Activated naive CD8-positive, alpha-beta T cell treated with anti-CD3 and anti-CD28 coated beads, Interleukin-2, amount 50 U/mL, for 16 hours (primary cell): Measurements from ENCODE around the gene DOLPP1.

ENCODE experiments used
- DNase-seq: peaks from one replicate; pipeline ENCODE4 v3.0.0-alpha.2; 2020; ENCODE audit warnings: low read depth, low spot score

Gene DOLPP1

GRCh38 chr9:129094387-129095169 is 13.7 kb downstream of the DOLPP1 start:
- DNase-seq = no peak

GRCh38 chr9:129095170-129095667 is 14.3 kb downstream of the DOLPP1 start:
- DNase-seq = no peak

- no peak for DNase-seq
These were observed 15.0 kb downstream of the DOLPP1 start for GRCh38 chr9:129095908-129096307.

- no peak for DNase-seq
These were observed 16.9 kb downstream of the DOLPP1 start for GRCh38 chr9:129097671-129098306.

GRCh38 chr9:129098328-129098727 is 17.4 kb downstream of the DOLPP1 start:
- no peak for DNase-seq

DNA sequence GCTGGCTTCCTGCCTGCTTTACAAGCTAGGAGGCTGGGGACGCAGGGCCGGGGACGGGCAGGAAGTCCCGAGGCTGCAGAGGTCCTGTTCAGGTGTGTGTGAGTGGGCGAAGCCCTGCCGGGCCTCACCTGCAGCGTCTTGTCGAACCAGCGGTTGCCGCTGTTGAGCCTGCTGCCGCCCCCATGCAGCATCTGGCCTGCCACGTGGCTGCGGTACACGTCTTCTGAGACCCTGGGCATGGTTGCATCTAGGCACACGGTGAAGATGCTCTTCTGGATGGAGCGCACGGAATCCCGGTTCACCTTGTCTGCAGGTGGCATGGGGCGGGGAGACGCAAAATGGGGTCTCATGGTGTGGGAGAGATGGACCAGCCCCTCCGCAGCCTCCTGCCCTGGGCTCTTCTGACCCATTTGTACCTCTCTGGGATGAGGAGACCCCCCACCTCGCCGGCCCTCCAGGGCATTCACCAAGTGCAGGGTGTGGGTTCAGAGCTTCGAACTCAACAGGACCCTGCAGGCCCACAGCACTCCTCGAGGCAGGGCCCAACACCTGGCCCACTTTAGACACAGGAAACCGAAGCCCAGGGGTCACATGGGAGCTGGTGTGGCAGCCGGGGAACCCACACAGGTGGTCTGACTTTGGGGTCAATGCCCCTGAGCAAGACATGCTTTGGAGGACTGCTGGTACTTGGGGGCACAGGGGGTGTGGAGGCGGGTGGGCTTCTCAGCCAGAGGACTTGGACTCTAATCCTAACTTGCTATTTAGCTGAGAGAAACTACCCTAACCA is 19.7 kb downstream of the DOLPP1 start:
- no peak for DNase-seq

DNA sequence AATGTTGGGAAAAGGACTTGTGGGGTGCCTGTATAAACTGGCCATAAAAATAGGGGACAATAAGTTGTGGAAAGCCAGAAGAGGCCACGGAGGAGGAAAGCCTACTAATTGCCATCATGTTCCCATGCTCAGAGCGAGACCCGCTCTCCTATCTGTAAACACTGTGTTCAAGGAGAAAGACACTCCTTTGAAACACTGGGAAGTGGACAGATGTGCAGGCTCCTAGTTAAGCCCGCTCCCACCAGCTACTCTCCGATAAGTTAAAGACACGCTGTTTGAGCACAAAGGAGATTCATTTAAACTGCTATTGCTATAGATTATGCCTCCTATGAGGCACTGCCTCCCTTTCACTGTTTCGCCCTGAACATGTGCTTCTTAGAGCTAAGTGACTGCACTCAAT is 20.4 kb downstream of the DOLPP1 start:
- no peak for DNase-seq

- no peak for DNase-seq
These were observed 21.2 kb downstream of the DOLPP1 start for GRCh38 chr9:129102095-129102525.

DNA sequence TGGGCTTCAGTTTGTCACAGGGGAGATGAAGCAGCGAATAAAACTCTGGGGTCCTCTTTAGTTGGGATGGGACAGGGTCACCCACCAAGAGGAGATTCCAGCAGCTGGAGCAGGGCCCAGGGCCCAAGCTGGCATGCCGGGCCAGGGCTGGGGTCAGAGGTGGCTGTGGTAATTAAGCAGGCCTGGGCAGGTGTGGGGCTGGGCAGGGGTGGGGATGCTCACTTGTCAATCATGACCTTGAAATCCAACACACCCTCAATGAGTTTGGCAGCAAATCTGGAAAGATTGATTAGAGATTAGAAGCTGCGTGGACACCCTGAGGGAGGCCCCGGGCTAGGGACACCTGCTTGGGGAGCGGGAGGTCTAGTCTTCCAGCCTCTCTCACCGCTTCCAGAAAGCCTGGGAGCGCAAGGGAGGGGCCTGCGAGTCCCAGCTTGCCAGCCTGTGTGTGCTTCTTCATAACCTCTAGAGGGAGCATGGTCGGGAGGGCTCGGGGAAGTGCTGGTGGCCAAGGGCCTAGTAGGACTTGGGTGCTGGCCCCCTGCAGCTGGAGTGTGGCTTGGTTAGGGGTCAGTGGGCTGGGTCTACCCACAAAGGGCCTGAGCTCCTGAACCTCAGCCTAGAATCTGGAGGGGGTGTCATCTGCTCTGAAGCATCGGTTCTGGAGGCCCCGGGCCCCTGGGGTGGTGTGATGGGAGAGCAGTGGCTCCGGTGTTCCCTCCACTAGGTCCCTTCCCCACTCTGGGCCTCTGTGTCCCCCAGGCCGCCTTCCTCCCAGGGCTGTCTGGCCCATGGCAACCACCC is 22.1 kb downstream of the DOLPP1 start:
- no peak for DNase-seq

GRCh38 chr9:129103595-129103965 is 22.7 kb downstream of the DOLPP1 start:
- no peak for DNase-seq

- DNase-seq = no peak
These were observed 23.1 kb downstream of the DOLPP1 start for GRCh38 chr9:129104051-129104450.

DNA sequence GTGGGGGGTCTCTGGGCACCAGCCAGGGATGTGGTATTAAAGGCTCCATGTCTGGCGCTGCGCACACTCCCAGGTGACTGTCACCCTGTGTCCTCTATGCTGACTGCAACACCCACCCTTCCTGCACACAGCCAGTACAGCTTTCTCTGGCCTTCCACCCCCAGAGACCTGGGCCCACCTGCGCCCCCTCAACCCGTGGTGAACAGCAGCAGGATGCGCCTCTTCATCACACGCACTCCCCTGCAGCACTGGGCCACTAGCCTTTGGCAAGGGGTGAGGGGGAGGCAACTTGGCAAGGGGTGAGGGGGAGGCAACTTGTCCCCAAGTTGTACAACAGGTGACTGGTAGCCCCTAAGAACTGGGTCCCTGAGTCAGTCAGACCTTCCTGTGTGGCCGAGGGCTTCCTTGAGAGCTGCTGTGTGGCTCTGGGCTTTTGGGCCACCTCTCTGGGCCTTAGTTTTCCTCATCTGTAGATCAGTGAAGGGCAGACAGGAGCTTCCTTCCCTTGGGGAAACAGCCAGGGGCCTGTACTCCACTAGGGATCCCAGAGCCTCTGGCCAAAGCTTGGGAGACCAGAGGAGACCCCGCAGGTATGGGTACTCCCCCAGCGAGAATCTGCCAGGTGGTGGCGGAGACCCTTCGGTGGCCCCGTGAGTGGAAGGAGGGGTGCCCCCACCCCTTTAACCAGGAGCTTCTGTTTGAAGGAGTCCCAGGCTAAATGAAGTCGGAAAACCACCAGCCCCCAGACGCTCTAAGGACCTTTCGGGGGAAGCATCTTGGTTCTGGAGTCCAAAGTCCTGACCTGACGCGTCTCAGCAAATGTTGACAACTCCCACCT is 25.2 kb downstream of the DOLPP1 start:
- no peak for DNase-seq

GRCh38 chr9:129107651-129108050 is 26.7 kb downstream of the DOLPP1 start:
- DNase-seq = no peak

GRCh38 chr9:129108083-129108804 is 27.3 kb downstream of the DOLPP1 start:
- DNase-seq = no peak

DNA sequence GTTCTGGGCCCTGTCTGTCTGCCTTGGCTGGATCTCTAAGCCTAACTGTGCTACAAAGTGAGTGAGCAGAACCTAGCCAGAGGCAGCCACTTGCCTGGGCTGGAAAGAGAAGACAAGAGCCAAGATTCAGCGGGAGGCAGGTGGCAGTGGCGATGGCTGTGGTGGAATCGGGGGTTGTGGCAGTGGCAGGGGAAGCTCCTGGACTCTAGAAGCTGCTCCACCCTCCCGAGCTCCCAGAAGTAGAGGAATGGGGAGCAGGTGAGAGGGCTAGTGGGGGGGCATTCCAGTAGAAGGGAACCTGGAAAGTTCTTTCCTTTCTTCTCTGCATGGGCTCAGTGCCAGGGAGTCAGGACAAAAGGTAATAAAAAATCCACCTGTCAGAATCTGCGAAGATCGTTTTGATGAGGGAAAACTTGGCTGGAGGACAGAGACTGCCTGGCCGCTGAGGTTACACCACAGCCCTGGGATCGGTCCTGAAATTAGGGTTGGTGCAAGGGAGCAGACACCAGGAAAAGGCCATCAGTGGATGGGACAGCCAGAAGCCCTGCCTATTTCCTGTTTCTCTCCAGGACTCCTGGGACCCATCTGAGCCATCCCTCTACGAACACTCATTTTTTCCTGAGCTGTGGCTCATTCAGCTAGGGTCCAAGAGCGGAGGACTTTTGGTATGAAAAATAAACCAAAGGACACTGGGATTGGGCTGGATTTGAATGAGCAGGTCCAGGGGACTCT is 28.1 kb downstream of the DOLPP1 start:
- DNase-seq = no peak

DNA sequence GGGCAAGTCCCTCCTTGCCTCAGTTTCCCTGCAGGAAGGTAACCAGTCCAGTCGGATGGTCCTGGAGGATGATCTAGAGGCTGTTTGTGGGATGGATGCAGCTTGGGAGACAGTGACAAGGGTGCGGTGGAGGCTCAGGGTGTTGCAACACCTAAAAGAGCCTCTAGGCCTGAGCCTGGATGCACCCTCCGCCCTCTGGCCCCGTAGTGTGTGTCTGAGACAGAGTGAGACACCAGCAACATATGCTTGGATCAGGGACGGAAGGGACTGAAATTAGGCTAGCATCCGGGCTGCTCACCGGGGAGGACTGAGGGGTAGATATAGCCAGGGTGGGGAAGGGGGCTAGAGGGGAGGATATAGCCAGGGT is 28.6 kb downstream of the DOLPP1 start:
- no peak for DNase-seq

DNA sequence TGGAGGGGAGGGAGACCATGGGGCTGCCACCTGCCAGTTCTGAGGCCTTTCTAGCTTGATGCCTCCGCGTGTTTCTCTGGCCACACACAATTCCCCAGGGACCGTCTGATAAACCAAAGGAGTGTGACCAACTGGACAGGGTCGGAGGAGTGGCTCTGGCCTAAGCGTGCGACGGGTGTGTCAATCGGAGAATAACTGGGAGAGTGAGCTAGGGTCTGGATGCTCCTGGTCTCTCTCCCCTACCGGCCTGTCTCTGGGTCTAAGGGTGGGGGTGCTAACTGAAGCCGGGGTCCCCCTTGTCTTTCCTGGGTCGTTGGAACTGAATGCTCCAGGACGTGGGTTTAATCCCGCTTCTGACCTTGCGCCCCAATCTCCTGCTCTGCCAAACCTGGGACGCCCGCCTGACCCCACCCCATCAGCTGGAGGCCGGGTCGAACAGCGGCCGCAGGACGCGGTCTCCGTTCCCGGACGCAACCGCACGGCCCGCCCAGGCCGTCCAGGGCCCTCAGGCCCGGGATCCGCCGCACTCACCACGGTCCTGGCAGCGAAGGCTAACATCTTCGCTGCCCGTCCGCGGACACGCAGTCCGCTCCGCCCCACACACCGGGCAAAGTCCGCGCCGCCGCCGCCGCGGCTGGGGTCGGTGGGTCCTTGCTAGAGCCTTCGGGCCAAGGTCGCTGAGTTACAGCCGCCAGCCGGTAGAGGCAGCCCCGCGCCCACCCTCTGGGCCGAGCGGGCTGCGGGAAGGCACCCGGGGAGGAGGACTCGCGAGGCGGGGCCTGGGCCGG is 29.2 kb downstream of the DOLPP1 start:
- DNase-seq = no peak

- peak; percentile 93 for DNase-seq
These were observed 30.0 kb downstream of the DOLPP1 start, which contains the start of the genes CRAT and PTPA for GRCh38 chr9:129110740-129111527. CRAT (minus strand) TSS chr9:129110793; CDS start chr9:129110509, 284 bp downstream. PTPA (plus strand) TSS chr9:129111415; CDS start chr9:129111601, 186 bp downstream.
